ENCODE data around the gene GALNT7. TPM values are rescaled to one million over a fixed set of nuclear protein-coding genes. Genes with fewer than 3 reads are reported as not detected.

Gene GALNT7
- total and polyA plus RNA-seq, 2 donors (not counting 3 experiments of a cell fraction or from before 2014, with no cell fraction given), result 19.6 to 54.6 TPM

DNA sequence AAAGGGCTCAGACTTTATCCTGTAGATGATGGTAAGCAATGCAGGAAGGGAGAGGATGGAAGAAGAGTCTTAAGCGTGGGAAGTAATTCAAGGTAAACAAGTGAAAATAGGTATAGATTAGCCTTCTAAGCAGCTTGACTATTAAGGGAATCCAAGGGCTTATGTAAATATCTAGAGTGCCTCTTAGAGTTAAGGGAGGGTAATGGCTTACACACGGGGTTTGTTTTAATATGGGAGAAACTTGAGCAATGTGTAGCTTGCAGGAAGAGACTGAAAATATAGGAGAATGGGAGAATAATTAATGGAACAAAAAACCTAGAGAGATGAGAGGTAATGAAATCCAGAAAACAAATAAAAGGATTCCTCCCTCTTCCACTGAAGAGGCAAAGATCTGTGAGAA lies 189.3 kb downstream of the GALNT7 start:
- no peaks in the 10 kb centered on the region for H3K9me3 ChIP-seq (replicated peaks; ENCODE audit: control insufficient read depth, insufficient read depth, low read length)

More for the DNA sequence above, 189.3 kb downstream of the GALNT7 start:
- no peak for DNase-seq (ENCODE audit: low read depth, low spot score)
- no peaks in the 10 kb centered on the region for H3K36me3 ChIP-seq (ENCODE audit: control insufficient read depth in 2 of 2, extremely low read depth in 1 of 2, insufficient read depth in 2 of 2, low read length in 2 of 2)
- dilution Hi-C loops (cut with MboI; ENCODE audit: extremely low pct_ligation_motif_present, low sequenced_read_pairs) (no loop called here), intact Hi-C loops (cut with micrococcal nuclease) (no loop called here)
- peaks cover 2 to 7% of the 10 kb centered on the region in 2 experiments for H3K27me3 ChIP-seq (ENCODE audit: control insufficient read depth in 2 of 2, insufficient read depth in 2 of 2, low read length in 2 of 2)
- no peak overlapping the region for H3K27ac ChIP-seq (ENCODE audit: insufficient read depth, low read depth, low read length)
- no peaks in the 10 kb centered on the region for H3K79me2 ChIP-seq (ENCODE audit: control insufficient read depth, insufficient read depth, low read length)
- H3K4me3 ChIP-seq (replicated peaks in 1 of 3; ENCODE audit: insufficient read depth in 1 of 3, low read depth in 1 of 3, low read length in 3 of 3), result no peak overlapping the region
- no peaks in the 10 kb centered on the region for H3K9me1 ChIP-seq (replicated peaks; ENCODE audit: control insufficient read depth, extremely low read depth, insufficient read depth, low read length)
- H3K9ac ChIP-seq (replicated peaks; ENCODE audit: extremely low read depth, insufficient read depth, low read length), result no peak overlapping the region
- no peak for FAIRE-seq
- no peaks in the 10 kb centered on the region for H3K4me1 ChIP-seq (ENCODE audit: control insufficient read depth, extremely low read depth, insufficient read depth, low read length)
- no TSS peak for BruUV-seq (replicated peaks)
- no peak overlapping the region for H3K4me2 ChIP-seq (ENCODE audit: insufficient read depth, low read length)
- no peak overlapping the region for H2AFZ ChIP-seq (ENCODE audit: low read depth, low read length)
- no peak for TF ChIP-seq FOS (IDR thresholded peaks at IDR 0.05; ENCODE audit: borderline replicate concordance, insufficient read depth, low read length)
- no peak for TF ChIP-seq JUN (IDR thresholded peaks at IDR 0.05; ENCODE audit: borderline replicate concordance, insufficient read depth, insufficient read length, low read depth)
- no peak for TF ChIP-seq GATA2 (IDR thresholded peaks at IDR 0.05; ENCODE audit: insufficient read depth, insufficient read length, low read depth, low read length)
- TF ChIP-seq, protein P1, sequence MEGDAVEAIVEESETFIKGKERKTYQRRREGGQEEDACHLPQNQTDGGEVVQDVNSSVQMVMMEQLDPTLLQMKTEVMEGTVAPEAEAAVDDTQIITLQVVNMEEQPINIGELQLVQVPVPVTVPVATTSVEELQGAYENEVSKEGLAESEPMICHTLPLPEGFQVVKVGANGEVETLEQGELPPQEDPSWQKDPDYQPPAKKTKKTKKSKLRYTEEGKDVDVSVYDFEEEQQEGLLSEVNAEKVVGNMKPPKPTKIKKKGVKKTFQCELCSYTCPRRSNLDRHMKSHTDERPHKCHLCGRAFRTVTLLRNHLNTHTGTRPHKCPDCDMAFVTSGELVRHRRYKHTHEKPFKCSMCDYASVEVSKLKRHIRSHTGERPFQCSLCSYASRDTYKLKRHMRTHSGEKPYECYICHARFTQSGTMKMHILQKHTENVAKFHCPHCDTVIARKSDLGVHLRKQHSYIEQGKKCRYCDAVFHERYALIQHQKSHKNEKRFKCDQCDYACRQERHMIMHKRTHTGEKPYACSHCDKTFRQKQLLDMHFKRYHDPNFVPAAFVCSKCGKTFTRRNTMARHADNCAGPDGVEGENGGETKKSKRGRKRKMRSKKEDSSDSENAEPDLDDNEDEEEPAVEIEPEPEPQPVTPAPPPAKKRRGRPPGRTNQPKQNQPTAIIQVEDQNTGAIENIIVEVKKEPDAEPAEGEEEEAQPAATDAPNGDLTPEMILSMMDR (IDR thresholded peaks at IDR 0.05; ENCODE audit: extremely low read depth in 1 of 2, insufficient read depth in 1 of 2, low read depth in 1 of 2, low read length in 2 of 2), result no peak
- no peak for TF ChIP-seq POLR2AphosphoS5 (IDR thresholded peaks at IDR 0.05; ENCODE audit: insufficient read depth, low read depth, low read length)
- TF ChIP-seq, protein P2, sequence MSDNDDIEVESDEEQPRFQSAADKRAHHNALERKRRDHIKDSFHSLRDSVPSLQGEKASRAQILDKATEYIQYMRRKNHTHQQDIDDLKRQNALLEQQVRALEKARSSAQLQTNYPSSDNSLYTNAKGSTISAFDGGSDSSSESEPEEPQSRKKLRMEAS (IDR thresholded peaks at IDR 0.05; ENCODE audit: insufficient read depth, insufficient read length), result no peak
- no peak for TF ChIP-seq MYC (IDR thresholded peaks at IDR 0.05; ENCODE audit: low read depth, low read length)
- TF ChIP-seq EZH2 (IDR thresholded peaks at IDR 0.05; ENCODE audit: borderline replicate concordance, low read depth, low read length, severe bottlenecking), result no peak
- TF ChIP-seq POLR2A (IDR thresholded peaks at IDR 0.05; ENCODE audit: low read depth, low read length), result no peak
- ChIA-PET POLR2A (no interaction called here), CTCF (interaction anchor here (0.8 to 2.1 kb wide), 4 partner anchors 10 to 39 kb away, joined by 4 to 8 read pairs (median 4); partner anchors contain the start of gene SAP30)
- H4K20me1 ChIP-seq (replicated peaks; ENCODE audit: control insufficient read depth, extremely low read depth, insufficient read depth, low read length), result no peaks in the 10 kb centered on the region

All from endothelial cell of umbilical vein (primary cell).